Neural cell (in vitro differentiated cells): Measurements from ENCODE around the gene FAM151B. TPM values are rescaled to one million over a fixed set of nuclear protein-coding genes. Genes with fewer than 3 reads are reported as not detected.

Source experiments
- H2AFZ ChIP-seq: fragments of 200-600, 300-800 bp; sonication (generic), shearing (Covaris generic); 2 replicates; pipeline ENCODE4 v1.6.0; 2014; ENCODE audit warnings: low read depth, mild to moderate bottlenecking, antibody characterized with exemption, low read length, moderate library complexity
- H3F3A ChIP-seq: fragments of 200-600 bp; shearing (Covaris generic); 2 replicates; pipeline ENCODE4 v1.6.1; 2016; ENCODE audit warnings: mild to moderate bottlenecking, moderate library complexity, mixed read lengths, antibody characterized with exemption, low read length; ENCODE audit not compliant: insufficient read depth, poor library complexity, severe bottlenecking
- H3K27ac ChIP-seq: fragments of 200-600, 300-800 bp; sonication (generic), shearing (Covaris generic); 2 replicates; pipeline ENCODE4 v1.5.1; 2014; ENCODE audit warnings: mild to moderate bottlenecking, low read length, moderate library complexity
- H3K27me3 ChIP-seq: fragments of 300-800, 200-600 bp; sonication (generic), shearing (Covaris generic); 2 replicates; pipeline ENCODE4 v1.6.0; 2014; ENCODE audit warnings: mild to moderate bottlenecking, low read depth, low read length, moderate library complexity; ENCODE audit not compliant: insufficient read depth
- H3K36me3 ChIP-seq: fragments of 300-800, 200-600 bp; sonication (generic), shearing (Covaris generic); 2 replicates; pipeline ENCODE4 v1.5.1; 2014; ENCODE audit warnings: mild to moderate bottlenecking, antibody characterized with exemption, low read length, moderate library complexity; ENCODE audit not compliant: insufficient read depth
- H3K4me2 ChIP-seq: fragments of 300-800, 200-600 bp; sonication (generic), shearing (Covaris generic); 2 replicates; pipeline ENCODE4 v1.6.0; 2014; ENCODE audit warnings: mild to moderate bottlenecking, low read length
- H3K4me3 ChIP-seq: fragments of 300-800, 200-600 bp; sonication (generic), shearing (Covaris generic); 2 replicates; pipeline ENCODE4 v1.5.1; 2014; ENCODE audit warnings: mild to moderate bottlenecking, low read length, moderate library complexity
- H3K79me2 ChIP-seq: fragments of 200-600 bp; shearing (Covaris generic); replicated peaks from 2 replicates; pipeline ENCODE4 v1.6.0; 2014; ENCODE audit warnings: mild to moderate bottlenecking, low read length, moderate library complexity; ENCODE audit not compliant: insufficient read depth
- H3K9ac ChIP-seq: fragments of 300-800, 200-600 bp; sonication (generic), shearing (Covaris generic); 2 replicates; pipeline ENCODE4 v1.6.1; 2016; ENCODE audit warnings: mild to moderate bottlenecking, low read length, mixed read lengths
- H3K9me2 ChIP-seq: fragments of 200-600 bp; shearing (Covaris generic); 2 replicates; pipeline ENCODE4 v1.6.1; 2016; ENCODE audit warnings: mild to moderate bottlenecking, low read length, mixed read lengths; ENCODE audit not compliant: insufficient read depth
- H3K9me3 ChIP-seq: fragments of 200-600, 300-800 bp; sonication (generic), shearing (Covaris generic); 2 replicates; pipeline ENCODE4 v1.6.1; 2016; ENCODE audit warnings: mild to moderate bottlenecking, mixed run types, low read length, moderate library complexity, mixed read lengths
- H4K20me1 ChIP-seq: fragments of 200-600 bp; shearing (Covaris generic); 2 replicates; pipeline ENCODE4 v1.6.1; 2016; ENCODE audit warnings: mild to moderate bottlenecking, mixed run types; ENCODE audit not compliant: insufficient read depth
- EP300 ChIP-seq: fragments of 450-650 bp; conservative IDR thresholded peaks from 2 replicates; pipeline ENCODE4 v1.6.1; 2014; ENCODE audit warnings: antibody characterized with exemption, mild to moderate bottlenecking, moderate library complexity; ENCODE audit not compliant: poor library complexity, severe bottlenecking
- EZH2 ChIP-seq: fragments of 200-600, 300-800 bp; shearing (Covaris generic), sonication (generic); IDR thresholded peaks from 2 replicates; pipeline ENCODE4 v1.6.1; 2014; ENCODE audit warnings: antibody characterized with exemption, low read length, borderline replicate concordance, mild to moderate bottlenecking; ENCODE audit not compliant: insufficient read depth, poor library complexity, severe bottlenecking
- MXI1 ChIP-seq: fragments of 450-650 bp; conservative IDR thresholded peaks from 2 replicates; pipeline ENCODE4 v1.6.1; 2014; ENCODE audit warnings: antibody characterized with exemption, mild to moderate bottlenecking; ENCODE audit not compliant: poor library complexity, severe bottlenecking
- POLR2AphosphoS5 ChIP-seq: IDR thresholded peaks from 2 replicates; pipeline ENCODE4 v1.6.1; 2012
- RAD21 ChIP-seq: fragments of 450-650 bp; conservative IDR thresholded peaks from 2 replicates; pipeline ENCODE4 v1.6.1; 2014; ENCODE audit warnings: antibody characterized with exemption, mild to moderate bottlenecking, moderate library complexity
- REST ChIP-seq: IDR thresholded peaks from 2 replicates; pipeline ENCODE4 v1.6.1; 2012; ENCODE audit warnings: borderline replicate concordance
- SMC3 ChIP-seq: fragments of 450-650 bp; conservative IDR thresholded peaks from 2 replicates; pipeline ENCODE4 v1.6.1; 2014; ENCODE audit warnings: antibody characterized with exemption, mild to moderate bottlenecking, moderate library complexity; ENCODE audit not compliant: poor library complexity
- TAF1 ChIP-seq: IDR thresholded peaks from 2 replicates; pipeline ENCODE4 v1.6.1; 2012; ENCODE audit warnings: low read depth
- polyA plus RNA-seq: library from polyadenylated mRNA; depleted of rRNA; stranded (reverse); fragments of >200 nt; gene quantifications from 2 replicates; pipeline ENCODE4 v1.2.3, GENCODE V29; 2014
- TF ChIP-seq, protein P1 (sequence below): fragments of 450-650 bp; IDR thresholded peaks from 2 replicates; pipeline ENCODE4 v1.5.1; 2014; ENCODE audit warnings: antibody characterized with exemption, mild to moderate bottlenecking, moderate library complexity; ENCODE audit not compliant: poor library complexity, severe bottlenecking

The FAM151B gene
- polyA plus RNA-seq, 1 donor from 2014 or later = 3.3 TPM

- H3K4me3 ChIP-seq = no peak overlapping the region
- H4K20me1 ChIP-seq = no peaks in the 10 kb centered on the region
- H3K36me3 ChIP-seq = no peaks in the 10 kb centered on the region
- no peaks in the 10 kb centered on the region for H3K27me3 ChIP-seq
- no peaks in the 10 kb centered on the region for H3K9me2 ChIP-seq
- H3K9ac ChIP-seq = no peak overlapping the region
- H3K27ac ChIP-seq = no peak overlapping the region
- peaks cover 10% of the 10 kb centered on the region for H3F3A ChIP-seq
- H2AFZ ChIP-seq = no peak overlapping the region
- H3K79me2 ChIP-seq = no peaks in the 10 kb centered on the region
- no peak for TF ChIP-seq SMC3
- TF ChIP-seq, protein P1, sequence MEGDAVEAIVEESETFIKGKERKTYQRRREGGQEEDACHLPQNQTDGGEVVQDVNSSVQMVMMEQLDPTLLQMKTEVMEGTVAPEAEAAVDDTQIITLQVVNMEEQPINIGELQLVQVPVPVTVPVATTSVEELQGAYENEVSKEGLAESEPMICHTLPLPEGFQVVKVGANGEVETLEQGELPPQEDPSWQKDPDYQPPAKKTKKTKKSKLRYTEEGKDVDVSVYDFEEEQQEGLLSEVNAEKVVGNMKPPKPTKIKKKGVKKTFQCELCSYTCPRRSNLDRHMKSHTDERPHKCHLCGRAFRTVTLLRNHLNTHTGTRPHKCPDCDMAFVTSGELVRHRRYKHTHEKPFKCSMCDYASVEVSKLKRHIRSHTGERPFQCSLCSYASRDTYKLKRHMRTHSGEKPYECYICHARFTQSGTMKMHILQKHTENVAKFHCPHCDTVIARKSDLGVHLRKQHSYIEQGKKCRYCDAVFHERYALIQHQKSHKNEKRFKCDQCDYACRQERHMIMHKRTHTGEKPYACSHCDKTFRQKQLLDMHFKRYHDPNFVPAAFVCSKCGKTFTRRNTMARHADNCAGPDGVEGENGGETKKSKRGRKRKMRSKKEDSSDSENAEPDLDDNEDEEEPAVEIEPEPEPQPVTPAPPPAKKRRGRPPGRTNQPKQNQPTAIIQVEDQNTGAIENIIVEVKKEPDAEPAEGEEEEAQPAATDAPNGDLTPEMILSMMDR = no peak
- TF ChIP-seq MXI1 = no peak
- TF ChIP-seq REST = no peak
- no peak for TF ChIP-seq EZH2
- no peak for TF ChIP-seq POLR2AphosphoS5
- no peak for TF ChIP-seq EP300
- no peak for TF ChIP-seq TAF1
- H3K9me3 ChIP-seq = no peaks in the 10 kb centered on the region
- H3K4me2 ChIP-seq = no peak overlapping the region
Observed at GRCh38 chr5:80483636-80484232, 4.2 kb upstream of the FAM151B start.

DNA sequence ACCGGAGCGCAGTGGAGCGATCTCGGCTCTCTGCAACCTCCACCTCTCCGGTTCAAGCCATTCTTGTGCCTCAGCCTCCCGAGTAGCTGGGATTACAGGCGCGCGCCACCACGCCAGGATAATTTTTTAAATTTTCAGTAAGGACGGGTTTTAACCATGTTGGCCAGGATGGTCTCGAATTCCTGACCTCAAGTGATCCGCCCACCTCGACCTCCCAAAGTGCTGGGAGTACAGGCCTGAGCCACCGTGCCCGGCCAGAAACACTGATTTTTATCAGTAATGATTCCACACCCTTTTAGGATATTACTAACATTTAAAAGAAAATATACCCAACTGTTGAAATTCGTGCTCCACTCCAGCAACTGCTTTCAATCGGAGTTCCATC, 464 bp upstream of the FAM151B start:
- TF ChIP-seq, protein P1 = no peak
- TF ChIP-seq TAF1 (no peak), EP300 (no peak), EZH2 (no peak), SMC3 (no peak), MXI1 (no peak), POLR2AphosphoS5 (no peak), REST (no peak), RAD21 (no peak)
- Histone ChIP-seq H3K9me3 (no peaks in the 10 kb centered on the region), H3K79me2 (no peaks in the 10 kb centered on the region), H3K27ac (peak overlapping the region; percentile 74), H3K9me2 (no peaks in the 10 kb centered on the region), H4K20me1 (no peaks in the 10 kb centered on the region), H3K9ac (peak overlapping the region; percentile 72), H3K27me3 (peaks cover 3% of the 10 kb centered on the region), H3K4me2 (no peak overlapping the region), H3K4me3 (peak overlapping the region; percentile 88), H3K36me3 (no peaks in the 10 kb centered on the region), H3F3A (peaks cover 10% of the 10 kb centered on the region), H2AFZ (peak overlapping the region; percentile 77)
